Lung (tissue), 12 donors: ENCODE results near the gene LRP5. TPM values are rescaled to one million over a fixed set of nuclear protein-coding genes. Genes with fewer than 3 reads are reported as not detected.

Experiments
- ATAC-seq: fragments of 200-7000 bp; cut with Tn5 transposase; one replicate; pipeline ENCODE4 v1.9.1; 2020; ENCODE audit warnings: moderate number of reproducible peaks; ENCODE audit not compliant: insufficient read depth, low FRiP score
- DNase-seq, 3 donors: peaks; one replicate each; pipeline ENCODE4 v3.0.0-alpha.2; 2013 to 2017
- H3K27ac ChIP-seq, 2 donors: one replicate each; pipeline ENCODE4 v1.5.1; 2013; ENCODE audit warnings: mild to moderate bottlenecking in 2 of 2, moderate library complexity in 2 of 2, control low read depth in 1 of 2, inconsistent platforms in 1 of 2, low read depth in 1 of 2, low read length in 1 of 2
- H3K27me3 ChIP-seq, 3 donors: one replicate each; pipeline ENCODE4 v1.5.1; 2013; ENCODE audit warnings: low read length in 2 of 3; ENCODE audit not compliant: control insufficient read depth in 3 of 3, insufficient read depth in 3 of 3
- H3K36me3 ChIP-seq, 4 donors: one replicate each; pipeline ENCODE4 v1.5.1; 2013; ENCODE audit warnings: low read length in 4 of 4, mild to moderate bottlenecking in 1 of 4, moderate library complexity in 1 of 4; ENCODE audit not compliant: control insufficient read depth in 4 of 4, insufficient read depth in 4 of 4
- H3K4me1 ChIP-seq, 5 donors: one replicate each; pipeline ENCODE4 v1.5.1; 2013; ENCODE audit warnings: low read length in 5 of 5, mild to moderate bottlenecking in 2 of 5, moderate library complexity in 1 of 5; ENCODE audit not compliant: control insufficient read depth in 5 of 5, insufficient read depth in 5 of 5
- H3K4me3 ChIP-seq: one replicate; pipeline ENCODE4 v1.5.1; 2013; ENCODE audit warnings: mild to moderate bottlenecking, control low read depth, moderate library complexity
- H3K9ac ChIP-seq, 2 donors: one replicate each; pipeline ENCODE4 v1.5.1; 2013; ENCODE audit warnings: low read length in 2 of 2, control low read depth in 1 of 2; ENCODE audit not compliant: insufficient read depth in 1 of 2
- H3K9me3 ChIP-seq, 4 donors: one replicate each; pipeline ENCODE4 v1.5.1; 2013; ENCODE audit warnings: low read length in 3 of 4, mild to moderate bottlenecking in 1 of 4, moderate library complexity in 1 of 4; ENCODE audit not compliant: control insufficient read depth in 4 of 4, insufficient read depth in 3 of 4
- WGBS, 2 donors: extraction: QIAGEN DNeasy Blood & Tissue Kit; methylation state at CpG; one replicate each; pipeline ENCODE4 v1.1.7; 2013; 5-methylcytosine and 5-hydroxymethylcytosine counted together
- polyA plus RNA-seq, 2 donors: library from polyadenylated mRNA; stranded (reverse); fragments of 200-250 nt; gene quantifications; one replicate each; pipeline ENCODE4 v1.2.1, GENCODE V29; 2013
- total RNA-seq, 2 donors: library from RNA; depleted of rRNA in 1 of 2; stranded (reverse); fragments of >200 nt in 1 of 2; gene quantifications; one replicate each; pipeline ENCODE4 v1.2.1, GENCODE V29; 2014 to 2021
- TF ChIP-seq, protein P1 (sequence below): IDR thresholded peaks from 2 replicates; pipeline ENCODE4 v1.5.1; 2012; ENCODE audit warnings: mild to moderate bottlenecking; ENCODE audit errors: control extremely low read depth, extremely low read depth
- donor health status: control.
- donor health status: control.
- donor health status: Bipolar disorder and iron deficiency.
- donor health status: healthy.
- donor health status: DM: yes; HTN: yes; CAD: no.

The LRP5 gene
- total and polyA plus RNA-seq, 4 donors = 33.7 to 76.4 (median 63.2) TPM

DNA sequence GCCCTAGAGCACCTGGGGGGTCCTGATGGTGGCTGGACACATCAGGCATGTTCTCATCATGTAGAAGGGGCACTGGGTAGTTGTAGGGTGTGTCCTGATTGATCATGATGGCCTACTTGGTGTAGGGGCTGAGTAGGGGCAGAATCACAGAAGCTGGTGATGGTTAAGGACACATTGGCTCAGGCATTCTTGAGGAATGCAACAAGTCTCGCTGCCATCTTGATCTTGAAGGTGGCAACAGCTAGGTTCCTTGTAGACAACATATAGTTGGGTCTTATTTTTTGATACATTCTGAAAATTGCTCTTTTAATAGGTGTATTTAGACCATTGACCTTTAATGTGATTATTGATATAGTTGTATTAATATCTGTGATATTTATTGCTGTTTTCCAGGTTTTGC, 176.2 kb downstream of the LRP5 start:
- TF ChIP-seq, protein P1, sequence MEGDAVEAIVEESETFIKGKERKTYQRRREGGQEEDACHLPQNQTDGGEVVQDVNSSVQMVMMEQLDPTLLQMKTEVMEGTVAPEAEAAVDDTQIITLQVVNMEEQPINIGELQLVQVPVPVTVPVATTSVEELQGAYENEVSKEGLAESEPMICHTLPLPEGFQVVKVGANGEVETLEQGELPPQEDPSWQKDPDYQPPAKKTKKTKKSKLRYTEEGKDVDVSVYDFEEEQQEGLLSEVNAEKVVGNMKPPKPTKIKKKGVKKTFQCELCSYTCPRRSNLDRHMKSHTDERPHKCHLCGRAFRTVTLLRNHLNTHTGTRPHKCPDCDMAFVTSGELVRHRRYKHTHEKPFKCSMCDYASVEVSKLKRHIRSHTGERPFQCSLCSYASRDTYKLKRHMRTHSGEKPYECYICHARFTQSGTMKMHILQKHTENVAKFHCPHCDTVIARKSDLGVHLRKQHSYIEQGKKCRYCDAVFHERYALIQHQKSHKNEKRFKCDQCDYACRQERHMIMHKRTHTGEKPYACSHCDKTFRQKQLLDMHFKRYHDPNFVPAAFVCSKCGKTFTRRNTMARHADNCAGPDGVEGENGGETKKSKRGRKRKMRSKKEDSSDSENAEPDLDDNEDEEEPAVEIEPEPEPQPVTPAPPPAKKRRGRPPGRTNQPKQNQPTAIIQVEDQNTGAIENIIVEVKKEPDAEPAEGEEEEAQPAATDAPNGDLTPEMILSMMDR = no peak
- Histone ChIP-seq H3K36me3 (no peaks in the 10 kb centered on the region), H3K9ac (no peak overlapping the region), H3K4me3 (no peak overlapping the region), H3K9me3 (no peaks in the 10 kb centered on the region), H3K4me1 (peaks cover 0 to 7% (median 0%) of the 10 kb centered on the region in 5 donors), H3K27me3 (no peaks in the 10 kb centered on the region), H3K27ac (no peak overlapping the region)
- WGBS, 2 donors = 97 to 98% methylated on average over 1 of the region's 1 CpG
- DNase-seq (no peak), ATAC-seq (no peak)

DNA sequence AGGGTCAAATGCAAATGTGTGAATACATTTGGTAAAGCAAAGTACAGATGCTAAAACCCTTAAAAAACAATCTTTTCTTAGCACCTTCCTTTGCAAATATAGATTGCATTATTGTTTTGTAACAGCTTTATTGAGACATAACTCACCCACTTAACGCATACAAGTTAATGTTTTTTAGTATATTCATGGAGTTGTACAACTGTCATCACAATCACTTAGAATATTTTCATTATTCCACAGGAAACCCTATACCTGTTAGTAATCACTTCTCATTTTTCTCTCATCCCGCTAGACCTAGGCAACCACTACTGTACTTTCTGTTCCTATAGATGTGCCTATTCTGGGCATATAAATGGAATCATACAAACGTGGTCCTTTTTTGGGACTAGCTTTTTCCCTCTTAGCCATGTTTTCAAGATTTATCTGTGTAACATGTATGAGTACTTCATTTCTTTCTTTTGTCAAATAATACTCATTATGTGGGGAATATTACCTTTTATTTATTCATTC, 182.9 kb downstream of the LRP5 start:
- no peak overlapping the region for H3K4me3 ChIP-seq
- H3K27ac ChIP-seq = no peak overlapping the region
- TF ChIP-seq, protein P1 = no peak
- H3K27me3 ChIP-seq = no peaks in the 10 kb centered on the region
- no peak for ATAC-seq
- DNase-seq = no peak
- H3K4me1 ChIP-seq = peaks cover 0 to 19% (median 6%) of the 10 kb centered on the region in 5 donors
- H3K9me3 ChIP-seq = no peaks in the 10 kb centered on the region
- 39 to 61% methylated on average over 3 of the region's 3 CpGs for WGBS, 2 donors
- H3K36me3 ChIP-seq = no peaks in the 10 kb centered on the region
- no peak overlapping the region for H3K9ac ChIP-seq

GRCh38 chr11:68495872-68496271, 183.5 kb downstream of the LRP5 start:
- TF ChIP-seq, protein P1 = no peak
- H3K27me3 ChIP-seq = no peaks in the 10 kb centered on the region
- H3K4me3 ChIP-seq = no peak overlapping the region
- ATAC-seq (no peak), DNase-seq (no peak)
- no peak overlapping the region for H3K9ac ChIP-seq
- no peak overlapping the region for H3K27ac ChIP-seq
- H3K4me1 ChIP-seq = peaks cover 2 to 20% (median 7%) of the 10 kb centered on the region in 5 donors
- H3K9me3 ChIP-seq = no peaks in the 10 kb centered on the region
- WGBS, 2 donors = 95% methylated on average over 3 of the region's 3 CpGs
- no peaks in the 10 kb centered on the region for H3K36me3 ChIP-seq

DNA sequence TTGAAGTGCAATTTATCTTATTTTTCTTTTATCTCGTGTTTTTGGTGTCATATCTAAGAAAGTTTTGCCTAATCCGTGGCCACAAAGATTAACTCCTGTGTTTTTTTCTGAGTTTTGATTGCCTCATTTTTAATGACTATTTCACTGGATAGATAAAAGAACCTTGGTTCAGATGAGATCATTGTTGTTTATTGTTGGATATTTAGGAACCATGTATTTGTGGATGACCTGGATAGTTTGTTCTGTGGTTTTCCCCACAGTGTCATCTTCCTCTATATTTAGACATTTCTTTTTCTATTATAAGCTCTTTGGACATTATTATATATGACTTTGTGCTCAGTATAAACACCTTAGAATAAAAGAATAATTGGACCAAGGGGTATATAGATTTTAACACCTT, 185.4 kb downstream of the LRP5 start:
- no peaks in the 10 kb centered on the region for H3K36me3 ChIP-seq
- H3K27me3 ChIP-seq = no peaks in the 10 kb centered on the region
- no peaks in the 10 kb centered on the region for H3K9me3 ChIP-seq
- H3K4me1 ChIP-seq = peaks cover 3 to 30% (median 12%) of the 10 kb centered on the region in 5 donors
- ATAC-seq = no peak
- no peak overlapping the region for H3K9ac ChIP-seq
- TF ChIP-seq, protein P1 = no peak
- WGBS, 2 donors = 75 to 87% methylated on average over 2 of the region's 2 CpGs
- H3K4me3 ChIP-seq = no peak overlapping the region
- no peak overlapping the region for H3K27ac ChIP-seq
- no peak for DNase-seq
